ENCODE results near the gene IRF6. TPM values are rescaled to one million over a fixed set of nuclear protein-coding genes. Genes with fewer than 3 reads are reported as not detected.

The IRF6 gene
- polyA plus RNA-seq, 1 donor, result 68.0 TPM

DNA sequence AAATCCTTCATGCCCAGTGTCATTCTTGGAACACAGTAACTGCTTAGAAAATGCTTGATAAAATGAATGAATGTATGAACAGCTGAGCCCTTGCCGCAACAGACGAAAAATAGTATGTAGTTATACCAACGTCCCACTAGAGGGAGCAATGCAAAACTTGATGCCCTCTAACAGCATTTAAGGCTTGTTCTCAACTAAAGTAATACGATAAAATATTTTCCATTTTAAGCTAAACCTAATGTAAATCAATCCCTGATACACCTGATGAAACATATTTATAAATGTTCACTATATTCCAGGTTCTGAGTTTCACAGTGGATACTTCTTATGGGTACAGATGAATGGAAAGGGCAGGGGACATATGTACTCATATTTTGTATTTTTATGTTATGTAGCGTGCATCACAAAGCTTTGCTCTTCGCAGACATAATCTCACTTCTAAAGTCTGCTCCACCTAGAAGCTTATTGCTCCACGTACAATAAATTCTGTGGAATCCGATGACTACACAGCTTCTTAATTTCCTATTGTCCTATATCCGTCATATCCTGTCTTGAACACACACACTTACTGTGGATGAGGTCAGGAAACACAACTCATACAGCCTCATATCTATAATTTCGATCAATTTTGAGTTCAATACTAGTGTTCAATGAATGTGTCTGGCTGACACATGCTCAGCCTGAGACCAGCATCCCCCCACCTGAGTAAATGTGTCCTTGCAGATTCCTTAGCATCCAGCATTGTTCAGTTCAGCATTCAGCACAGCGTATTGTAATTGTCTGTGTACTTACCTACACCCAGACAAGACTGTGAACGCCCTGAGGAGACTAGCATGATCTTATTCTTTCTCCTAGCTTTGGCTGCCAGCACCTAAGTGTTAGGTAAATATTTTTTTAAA lies 17.4 kb upstream of the IRF6 start:
- peak; percentile 39 to 59 for DNase-seq
- WGBS (ENCODE audit: insufficient coverage, low lambda C conversion rate), result 78% methylated on average over 3 of the region's 12 CpGs
- Histone ChIP-seq H3K27ac (ENCODE audit: low read length) (no peak overlapping the region), H3K4me3 (ENCODE audit: low read length) (no peak overlapping the region), H3K27me3 (ENCODE audit: control insufficient read depth, insufficient read depth, low read length) (no peaks in the 10 kb centered on the region), H3K9me3 (ENCODE audit: control insufficient read depth, low read depth, low read length) (no peaks in the 10 kb centered on the region), H3K4me1 (ENCODE audit: control insufficient read depth, insufficient read depth, low read length) (peaks cover 15% of the 10 kb centered on the region), H3K36me3 (ENCODE audit: control insufficient read depth, insufficient read depth, low read length) (no peaks in the 10 kb centered on the region)

DNA sequence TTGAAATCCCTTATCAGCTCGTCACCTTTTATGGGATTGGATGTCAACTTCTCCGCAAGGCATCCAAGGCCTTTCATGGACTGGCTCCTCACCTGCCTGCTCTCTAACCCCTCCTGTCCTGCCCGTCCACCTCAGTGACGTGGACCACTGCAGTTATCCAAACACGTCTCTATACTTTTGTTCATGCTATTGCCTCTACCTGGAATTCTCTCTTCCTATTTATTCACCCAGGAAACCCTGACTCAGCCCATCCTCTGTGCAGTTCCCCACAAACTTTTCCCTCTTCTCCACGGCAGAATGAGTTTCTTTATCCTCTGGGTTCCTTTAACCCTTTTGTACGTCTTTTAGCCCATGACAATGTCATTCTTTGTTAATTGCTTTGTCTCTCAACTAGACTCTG lies 16.8 kb upstream of the IRF6 start:
- Histone ChIP-seq H3K9me3 (ENCODE audit: control insufficient read depth, low read depth, low read length) (no peaks in the 10 kb centered on the region), H3K4me3 (ENCODE audit: low read length) (no peak overlapping the region), H3K27ac (ENCODE audit: low read length) (no peak overlapping the region), H3K36me3 (ENCODE audit: control insufficient read depth, insufficient read depth, low read length) (no peaks in the 10 kb centered on the region), H3K27me3 (ENCODE audit: control insufficient read depth, insufficient read depth, low read length) (no peaks in the 10 kb centered on the region), H3K4me1 (ENCODE audit: control insufficient read depth, insufficient read depth, low read length) (peaks cover 15% of the 10 kb centered on the region)
- 63% methylated on average over 4 of the region's 7 CpGs for WGBS (ENCODE audit: insufficient coverage, low lambda C conversion rate)
- peak in 1 of 2 donors; percentile 9 for DNase-seq

DNA sequence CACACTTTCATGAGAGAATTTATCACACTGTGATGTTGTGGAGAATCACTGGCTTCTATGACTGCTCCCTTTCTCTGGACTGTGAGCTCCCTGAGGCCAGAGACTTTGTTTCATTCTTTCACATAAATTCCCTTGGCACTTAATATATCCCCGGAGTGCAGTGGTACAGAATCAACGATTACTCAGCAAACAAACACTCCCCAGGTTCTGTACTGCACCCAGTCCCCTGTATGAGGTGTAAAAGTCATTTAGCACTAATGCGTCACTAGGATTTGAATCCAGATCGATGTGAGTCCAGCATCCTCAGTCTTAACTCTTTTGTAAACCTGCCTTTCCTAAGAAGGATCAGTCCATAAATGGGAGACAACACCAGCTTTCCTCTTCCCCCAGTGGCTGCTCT lies 15.0 kb upstream of the IRF6 start:
- Histone ChIP-seq H3K4me1 (ENCODE audit: control insufficient read depth, insufficient read depth, low read length) (peaks cover 15% of the 10 kb centered on the region), H3K27me3 (ENCODE audit: control insufficient read depth, insufficient read depth, low read length) (no peaks in the 10 kb centered on the region), H3K4me3 (ENCODE audit: low read length) (no peak overlapping the region), H3K27ac (ENCODE audit: low read length) (no peak overlapping the region), H3K36me3 (ENCODE audit: control insufficient read depth, insufficient read depth, low read length) (no peaks in the 10 kb centered on the region), H3K9me3 (ENCODE audit: control insufficient read depth, low read depth, low read length) (no peaks in the 10 kb centered on the region)
- WGBS (ENCODE audit: insufficient coverage, low lambda C conversion rate), result no CpG with 5 or more reads among the region's 4 CpGs
- no peak for DNase-seq

DNA sequence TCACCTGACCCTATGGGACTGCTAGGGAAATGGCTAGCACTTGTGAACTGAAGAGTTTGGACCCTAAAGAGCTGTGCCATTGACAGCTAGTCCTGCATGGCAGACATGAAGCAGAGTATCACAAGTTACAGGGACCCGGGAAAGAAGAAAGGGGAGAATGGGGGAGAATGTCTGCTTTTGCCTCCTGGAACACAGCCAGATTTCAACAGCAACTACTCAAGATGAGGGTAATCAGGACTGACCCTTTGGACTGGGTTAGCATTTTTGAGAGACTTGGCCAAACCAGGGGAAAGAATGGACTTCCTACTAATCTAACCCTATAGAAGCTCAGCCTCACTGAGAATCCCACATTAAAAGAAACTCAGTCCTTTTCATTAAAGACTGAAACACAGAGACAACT lies 13.1 kb upstream of the IRF6 start:
- Histone ChIP-seq H3K27me3 (ENCODE audit: control insufficient read depth, insufficient read depth, low read length) (no peaks in the 10 kb centered on the region), H3K4me1 (ENCODE audit: control insufficient read depth, insufficient read depth, low read length) (peaks cover 15% of the 10 kb centered on the region), H3K4me3 (ENCODE audit: low read length) (no peak overlapping the region), H3K9me3 (ENCODE audit: control insufficient read depth, low read depth, low read length) (no peaks in the 10 kb centered on the region), H3K36me3 (ENCODE audit: control insufficient read depth, insufficient read depth, low read length) (no peaks in the 10 kb centered on the region), H3K27ac (ENCODE audit: low read length) (peak overlapping the region; percentile 2)
- peak in 1 of 2 donors; percentile 63 for DNase-seq
- no CpG with 5 or more reads among the region's 1 CpG for WGBS (ENCODE audit: insufficient coverage, low lambda C conversion rate)

DNA sequence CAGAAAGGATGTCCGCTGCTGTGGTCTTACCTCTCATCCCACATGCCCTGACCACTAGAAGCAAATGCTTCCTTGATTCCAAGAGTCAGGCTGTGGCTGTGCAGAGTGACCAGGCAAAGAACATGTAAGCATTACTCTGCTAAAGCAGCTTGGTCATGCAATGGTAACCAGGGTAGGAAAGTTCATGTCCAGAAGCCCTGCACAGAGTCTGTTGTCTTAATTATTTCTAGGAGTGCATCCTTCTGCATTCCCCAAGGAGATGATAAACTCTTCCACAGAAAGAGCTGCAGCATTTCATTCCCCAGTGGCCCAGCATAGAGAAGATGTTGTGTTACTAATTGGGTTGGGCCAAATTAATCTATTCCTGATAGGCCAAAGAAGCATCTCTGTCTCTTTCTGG lies 11.7 kb upstream of the IRF6 start:
- WGBS (ENCODE audit: insufficient coverage, low lambda C conversion rate), result no CpG with 5 or more reads among the region's 1 CpG
- Histone ChIP-seq H3K36me3 (ENCODE audit: control insufficient read depth, insufficient read depth, low read length) (no peaks in the 10 kb centered on the region), H3K9me3 (ENCODE audit: control insufficient read depth, low read depth, low read length) (no peaks in the 10 kb centered on the region), H3K4me3 (ENCODE audit: low read length) (no peak overlapping the region), H3K27ac (ENCODE audit: low read length) (no peak overlapping the region), H3K27me3 (ENCODE audit: control insufficient read depth, insufficient read depth, low read length) (no peaks in the 10 kb centered on the region), H3K4me1 (ENCODE audit: control insufficient read depth, insufficient read depth, low read length) (peaks cover 12% of the 10 kb centered on the region)
- no peak for DNase-seq

DNA sequence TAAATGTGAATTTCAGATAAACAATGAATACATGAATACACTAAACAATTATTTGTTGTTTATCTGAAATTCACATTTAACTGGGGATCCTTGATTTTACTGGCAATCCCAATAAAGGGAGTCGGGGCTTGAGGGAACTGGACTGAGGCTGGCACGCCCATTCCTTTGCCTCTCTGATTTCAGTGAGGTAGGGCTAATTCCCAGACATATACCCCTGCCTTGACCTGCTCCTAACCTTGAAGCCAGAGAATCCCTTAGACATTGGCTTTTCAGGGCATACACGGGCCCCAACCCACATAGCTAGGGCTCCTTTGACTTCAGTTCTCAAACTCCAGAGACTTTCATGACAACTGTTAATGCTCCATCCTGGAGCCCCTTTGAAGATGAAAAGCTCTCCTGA lies 11.0 kb upstream of the IRF6 start:
- H3K36me3 ChIP-seq (ENCODE audit: control insufficient read depth, insufficient read depth, low read length), result no peaks in the 10 kb centered on the region
- H3K27ac ChIP-seq (ENCODE audit: low read length), result no peak overlapping the region
- DNase-seq, result no peak
- H3K27me3 ChIP-seq (ENCODE audit: control insufficient read depth, insufficient read depth, low read length), result no peaks in the 10 kb centered on the region
- H3K9me3 ChIP-seq (ENCODE audit: control insufficient read depth, low read depth, low read length), result no peaks in the 10 kb centered on the region
- peaks cover 10% of the 10 kb centered on the region for H3K4me1 ChIP-seq (ENCODE audit: control insufficient read depth, insufficient read depth, low read length)
- WGBS (ENCODE audit: insufficient coverage, low lambda C conversion rate), result no CpG with 5 or more reads among the region's 3 CpGs
- H3K4me3 ChIP-seq (ENCODE audit: low read length), result no peak overlapping the region

DNA sequence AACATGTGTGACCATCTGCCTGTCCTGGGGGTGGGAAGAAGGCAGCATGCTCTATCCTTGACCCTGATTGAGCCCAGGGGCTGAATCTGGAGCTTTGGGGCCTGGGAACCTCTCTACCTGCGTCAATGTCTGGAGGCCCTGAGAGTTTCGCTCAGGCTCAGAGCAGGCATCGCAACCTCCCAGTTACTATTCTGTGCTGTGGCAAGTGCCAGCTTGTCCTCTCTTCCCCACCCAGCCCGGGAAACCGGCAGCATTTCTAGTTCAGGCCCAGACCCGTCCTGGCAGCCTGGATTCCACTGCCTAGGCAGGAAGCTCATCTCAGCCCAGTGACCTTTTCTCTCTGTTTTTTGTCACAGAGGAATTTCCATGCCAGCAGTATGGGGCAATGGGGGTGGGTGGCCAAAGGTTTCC lies 10.0 kb upstream of the IRF6 start:
- no peak for DNase-seq
- Histone ChIP-seq H3K9me3 (ENCODE audit: control insufficient read depth, low read depth, low read length) (no peaks in the 10 kb centered on the region), H3K27ac (ENCODE audit: low read length) (no peak overlapping the region), H3K4me3 (ENCODE audit: low read length) (no peak overlapping the region), H3K4me1 (ENCODE audit: control insufficient read depth, insufficient read depth, low read length) (peaks cover 10% of the 10 kb centered on the region), H3K27me3 (ENCODE audit: control insufficient read depth, insufficient read depth, low read length) (no peaks in the 10 kb centered on the region), H3K36me3 (ENCODE audit: control insufficient read depth, insufficient read depth, low read length) (no peaks in the 10 kb centered on the region)
- no CpG with 5 or more reads among the region's 6 CpGs for WGBS (ENCODE audit: insufficient coverage, low lambda C conversion rate)

DNA sequence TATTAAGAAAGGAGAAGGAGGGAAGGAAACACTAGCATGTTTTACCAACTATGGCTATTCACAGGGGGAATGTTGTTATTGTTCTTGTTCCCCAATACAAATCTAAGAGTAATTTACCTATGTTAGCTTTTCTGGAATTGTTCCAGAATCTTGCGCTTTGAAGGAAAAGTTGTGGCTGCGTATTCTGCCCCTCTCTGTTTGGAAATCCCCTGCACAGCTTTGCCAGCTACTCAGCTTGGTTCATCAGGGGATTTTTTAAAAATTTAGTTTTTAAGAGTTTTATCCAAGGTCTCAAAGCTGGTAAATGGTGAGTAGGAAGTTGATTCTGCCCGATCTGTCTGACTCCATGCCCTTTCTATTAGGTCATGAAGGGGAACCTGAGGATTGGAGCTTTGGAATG lies 9.5 kb upstream of the IRF6 start:
- Histone ChIP-seq H3K4me1 (ENCODE audit: control insufficient read depth, insufficient read depth, low read length) (peaks cover 10% of the 10 kb centered on the region), H3K36me3 (ENCODE audit: control insufficient read depth, insufficient read depth, low read length) (no peaks in the 10 kb centered on the region), H3K27me3 (ENCODE audit: control insufficient read depth, insufficient read depth, low read length) (no peaks in the 10 kb centered on the region), H3K27ac (ENCODE audit: low read length) (no peak overlapping the region), H3K9me3 (ENCODE audit: control insufficient read depth, low read depth, low read length) (no peaks in the 10 kb centered on the region), H3K4me3 (ENCODE audit: low read length) (no peak overlapping the region)
- 100% methylated on average over 1 of the region's 3 CpGs for whole genome bisulfite sequencing (ENCODE audit: insufficient coverage, low lambda C conversion rate)
- DNase-seq, result no peak

DNA sequence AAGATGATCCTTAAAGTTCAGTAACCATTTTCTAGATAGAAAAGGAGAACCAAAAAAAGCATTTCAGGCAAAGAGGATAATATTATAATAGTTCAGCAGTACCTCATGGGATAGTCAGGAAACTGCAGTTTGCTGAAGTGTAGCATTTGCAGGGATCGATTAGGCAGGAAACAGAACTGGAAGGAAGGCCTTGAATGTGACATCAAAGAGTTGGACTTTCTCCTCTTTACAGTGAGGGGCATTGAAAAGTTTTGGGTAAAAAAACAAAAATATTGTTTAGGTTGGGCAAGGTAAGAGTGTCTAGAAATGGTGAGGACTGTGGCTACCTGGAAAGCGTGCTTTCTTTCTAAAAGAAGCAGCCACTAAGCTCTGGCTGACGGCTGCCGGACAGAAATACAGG lies 8.0 kb upstream of the IRF6 start:
- 83% methylated on average over 1 of the region's 4 CpGs for WGBS (ENCODE audit: insufficient coverage, low lambda C conversion rate)

DNA sequence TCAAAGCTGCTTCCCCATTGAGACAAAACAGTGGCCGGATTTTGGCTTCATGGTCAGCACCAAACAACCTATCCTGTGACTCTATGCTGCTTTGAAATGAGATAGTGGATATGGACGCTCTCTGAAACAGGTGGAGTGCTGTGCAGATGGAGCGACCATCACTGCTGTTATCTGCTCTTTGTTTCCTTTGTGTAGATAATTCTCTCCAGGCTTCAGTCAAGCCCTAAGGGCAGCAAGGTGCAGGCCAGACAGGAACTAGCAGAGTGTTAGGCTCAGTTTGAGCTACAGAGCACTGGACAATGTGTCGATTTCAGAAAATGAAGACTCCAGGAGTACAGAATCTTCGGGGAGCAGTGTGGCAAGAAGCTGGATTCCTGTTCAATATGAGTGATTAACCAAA lies 4.8 kb upstream of the IRF6 start:
- no peaks in the 10 kb centered on the region for H3K36me3 ChIP-seq (ENCODE audit: control insufficient read depth, insufficient read depth, low read length)
- no peak overlapping the region for H3K4me3 ChIP-seq (ENCODE audit: low read length)
- DNase-seq, result no peak
- H3K4me1 ChIP-seq (ENCODE audit: control insufficient read depth, insufficient read depth, low read length), result peaks cover 36% of the 10 kb centered on the region
- no CpG with 5 or more reads among the region's 5 CpGs for WGBS (ENCODE audit: insufficient coverage, low lambda C conversion rate)
- H3K27me3 ChIP-seq (ENCODE audit: control insufficient read depth, insufficient read depth, low read length), result no peaks in the 10 kb centered on the region
- H3K27ac ChIP-seq (ENCODE audit: low read length), result no peak overlapping the region
- no peaks in the 10 kb centered on the region for H3K9me3 ChIP-seq (ENCODE audit: control insufficient read depth, low read depth, low read length)

More for the DNA sequence above, 8.0 kb upstream of the IRF6 start:
- DNase-seq, result no peak
- no peaks in the 10 kb centered on the region for H3K27me3 ChIP-seq (ENCODE audit: control insufficient read depth, insufficient read depth, low read length)
- H3K9me3 ChIP-seq (ENCODE audit: control insufficient read depth, low read depth, low read length), result no peaks in the 10 kb centered on the region
- H3K27ac ChIP-seq (ENCODE audit: low read length), result no peak overlapping the region
- peaks cover 11% of the 10 kb centered on the region for H3K4me1 ChIP-seq (ENCODE audit: control insufficient read depth, insufficient read depth, low read length)
- H3K4me3 ChIP-seq (ENCODE audit: low read length), result no peak overlapping the region
- H3K36me3 ChIP-seq (ENCODE audit: control insufficient read depth, insufficient read depth, low read length), result no peaks in the 10 kb centered on the region

DNA sequence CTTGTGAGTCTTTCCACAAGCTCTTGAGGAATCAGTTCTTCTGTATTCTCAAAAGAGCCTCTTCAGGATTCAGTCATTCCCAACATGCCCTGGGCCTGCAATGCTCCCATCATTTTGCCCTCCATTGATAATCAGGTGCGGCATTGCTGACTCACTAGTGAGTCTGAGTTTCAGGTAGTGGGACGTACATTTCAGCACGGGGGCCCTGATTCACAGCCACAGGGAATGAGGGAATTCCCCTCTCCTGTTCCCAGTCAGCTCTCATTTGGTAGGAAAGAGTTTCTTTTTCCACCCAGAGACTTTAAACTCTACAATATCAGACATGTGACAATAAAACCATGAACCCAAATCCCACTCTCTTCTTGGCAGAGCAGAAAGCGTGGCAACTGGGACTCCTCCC lies 3.7 kb upstream of the IRF6 start:
- Histone ChIP-seq H3K4me1 (ENCODE audit: control insufficient read depth, insufficient read depth, low read length) (peaks cover 36% of the 10 kb centered on the region), H3K27ac (ENCODE audit: low read length) (peak overlapping the region; percentile 71), H3K27me3 (ENCODE audit: control insufficient read depth, insufficient read depth, low read length) (no peaks in the 10 kb centered on the region), H3K4me3 (ENCODE audit: low read length) (no peak overlapping the region), H3K9me3 (ENCODE audit: control insufficient read depth, low read depth, low read length) (no peaks in the 10 kb centered on the region), H3K36me3 (ENCODE audit: control insufficient read depth, insufficient read depth, low read length) (no peaks in the 10 kb centered on the region)
- DNase-seq, result peak; percentile 67 to 87
- WGBS (ENCODE audit: insufficient coverage, low lambda C conversion rate), result no CpG with 5 or more reads among the region's 4 CpGs
